Measurements from ENCODE around the gene IL17C.

DNA sequence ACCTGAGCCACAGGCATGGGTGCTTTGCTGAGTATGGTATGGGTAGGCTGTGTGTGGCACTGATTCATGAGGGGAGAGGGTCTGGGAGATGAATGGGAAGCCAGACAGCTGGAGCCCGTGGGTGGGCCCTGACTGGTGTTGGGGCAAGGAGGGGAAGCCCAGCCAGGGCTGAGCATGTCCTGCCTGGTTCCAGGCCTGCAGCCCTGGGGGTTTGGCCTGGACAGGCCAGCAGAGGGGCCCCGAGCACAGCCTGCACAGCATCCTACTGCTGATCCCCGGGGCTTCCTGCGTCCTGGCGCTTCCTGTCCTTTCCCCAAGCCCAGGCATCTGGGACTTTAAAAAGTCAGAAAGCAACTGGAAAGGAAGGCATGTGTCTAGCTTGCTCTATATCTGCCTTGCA is 29.1 kb downstream of the IL17C start:
- TF ChIP-seq, protein P1, sequence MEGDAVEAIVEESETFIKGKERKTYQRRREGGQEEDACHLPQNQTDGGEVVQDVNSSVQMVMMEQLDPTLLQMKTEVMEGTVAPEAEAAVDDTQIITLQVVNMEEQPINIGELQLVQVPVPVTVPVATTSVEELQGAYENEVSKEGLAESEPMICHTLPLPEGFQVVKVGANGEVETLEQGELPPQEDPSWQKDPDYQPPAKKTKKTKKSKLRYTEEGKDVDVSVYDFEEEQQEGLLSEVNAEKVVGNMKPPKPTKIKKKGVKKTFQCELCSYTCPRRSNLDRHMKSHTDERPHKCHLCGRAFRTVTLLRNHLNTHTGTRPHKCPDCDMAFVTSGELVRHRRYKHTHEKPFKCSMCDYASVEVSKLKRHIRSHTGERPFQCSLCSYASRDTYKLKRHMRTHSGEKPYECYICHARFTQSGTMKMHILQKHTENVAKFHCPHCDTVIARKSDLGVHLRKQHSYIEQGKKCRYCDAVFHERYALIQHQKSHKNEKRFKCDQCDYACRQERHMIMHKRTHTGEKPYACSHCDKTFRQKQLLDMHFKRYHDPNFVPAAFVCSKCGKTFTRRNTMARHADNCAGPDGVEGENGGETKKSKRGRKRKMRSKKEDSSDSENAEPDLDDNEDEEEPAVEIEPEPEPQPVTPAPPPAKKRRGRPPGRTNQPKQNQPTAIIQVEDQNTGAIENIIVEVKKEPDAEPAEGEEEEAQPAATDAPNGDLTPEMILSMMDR (IDR thresholded peaks at IDR 0.05; ENCODE audit: borderline replicate concordance, extremely low read depth, low read length, poor library complexity, severe bottlenecking) = no peak
- TF ChIP-seq EZH2 (IDR thresholded peaks at IDR 0.05; ENCODE audit: borderline replicate concordance, low read depth, low read length, severe bottlenecking) = no peak
